K562 treated with DMSO at 1 percent for 24 hours (cell line): ENCODE data around the gene BTD. TPM values are rescaled to one million over a fixed set of nuclear protein-coding genes. Genes with fewer than 3 reads are reported as not detected.

Experiments used
- total RNA-seq: library from RNA; unstranded; fragments of 300-600 nt; gene quantifications from 2 replicates; pipeline ENCODE4 v1.2.3, GENCODE V29; 2022; ENCODE audit warnings: low read depth; ENCODE audit not compliant: insufficient read depth

Gene BTD, protein sequence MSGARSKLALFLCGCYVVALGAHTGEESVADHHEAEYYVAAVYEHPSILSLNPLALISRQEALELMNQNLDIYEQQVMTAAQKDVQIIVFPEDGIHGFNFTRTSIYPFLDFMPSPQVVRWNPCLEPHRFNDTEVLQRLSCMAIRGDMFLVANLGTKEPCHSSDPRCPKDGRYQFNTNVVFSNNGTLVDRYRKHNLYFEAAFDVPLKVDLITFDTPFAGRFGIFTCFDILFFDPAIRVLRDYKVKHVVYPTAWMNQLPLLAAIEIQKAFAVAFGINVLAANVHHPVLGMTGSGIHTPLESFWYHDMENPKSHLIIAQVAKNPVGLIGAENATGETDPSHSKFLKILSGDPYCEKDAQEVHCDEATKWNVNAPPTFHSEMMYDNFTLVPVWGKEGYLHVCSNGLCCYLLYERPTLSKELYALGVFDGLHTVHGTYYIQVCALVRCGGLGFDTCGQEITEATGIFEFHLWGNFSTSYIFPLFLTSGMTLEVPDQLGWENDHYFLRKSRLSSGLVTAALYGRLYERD
- 14.8 and 15.3 TPM in 2 replicates for total RNA-seq

DNA sequence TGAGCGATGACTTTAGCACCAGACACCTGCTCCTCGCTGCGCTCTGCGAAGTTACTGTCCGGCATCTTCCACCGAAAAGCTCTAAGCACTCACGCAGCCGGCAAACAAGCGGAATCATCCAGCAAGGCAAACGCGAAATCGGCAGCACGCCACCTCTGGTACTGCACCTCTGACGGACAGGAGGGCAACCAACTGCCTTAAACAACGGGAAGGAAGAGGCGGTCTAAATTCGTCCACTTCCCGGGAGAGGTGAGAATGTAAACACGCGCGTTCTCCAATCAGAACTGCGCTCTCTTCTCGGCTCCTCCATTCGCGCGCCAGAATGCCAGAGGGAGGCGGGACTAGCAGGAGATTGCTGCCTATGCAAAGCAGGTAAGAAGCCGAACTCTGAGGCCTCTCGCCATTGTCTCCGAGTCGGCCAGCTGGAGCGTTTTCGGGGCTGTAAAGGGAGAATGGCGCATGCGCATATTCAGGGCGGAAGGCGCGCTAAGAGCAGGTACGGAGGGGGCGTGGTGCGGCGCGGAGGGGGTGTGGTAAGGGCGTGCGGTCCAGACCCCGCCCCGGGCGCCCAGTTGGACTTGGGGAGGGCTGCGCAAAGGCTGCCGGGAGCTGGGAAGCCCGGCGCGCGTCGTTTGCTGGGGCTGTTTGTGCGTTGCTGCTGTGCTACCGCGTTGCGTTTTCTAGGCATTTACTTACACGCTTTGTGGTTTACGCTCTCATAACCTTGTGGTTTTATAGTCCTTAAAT, at the start of gene BTD, which contains the start of gene HACL1:
TSS of gene BTD (plus strand) at position 347 of the 747 bp plus-strand sequence. CDS start 33,695 bp downstream, outside the sequence.
TSS of gene HACL1 (minus strand) at position 171 of the 747 bp plus-strand sequence. CDS start at position 65, 106 bp downstream.

Other genes starting within 250 kb of the BTD start
- 13.0 and 13.5 TPM in 2 replicates for gene METTL6, start 174.2 kb upstream of the BTD start, total RNA-seq
- 14.9 and 18.7 TPM in 2 replicates for gene EAF1, start 174.1 kb upstream of the BTD start, total RNA-seq
- gene COLQ, start 80.0 kb upstream of the BTD start, total RNA-seq: 0.25 TPM in 1 of 2 replicates, not detected in the other
- gene HACL1, start 176 bp upstream of the BTD start, total RNA-seq: 53.1 and 58.6 TPM in 2 replicates
- 17.4 and 22.6 TPM in 2 replicates for gene ANKRD28, start 196.2 kb downstream of the BTD start, total RNA-seq